IMR-90 (cell line): ENCODE measurements around the gene TMEM37. TPM values are rescaled to one million over a fixed set of nuclear protein-coding genes. Genes with fewer than 3 reads are reported as not detected.

Experiments
- ATAC-seq: fragments of 200-7000 bp; cut with Tn5 transposase; 2 replicates; pipeline ENCODE4 v1.9.1; 2020; ENCODE audit warnings: low read depth, mild to moderate bottlenecking, moderate library complexity
- BruUV-seq: library from RNA; stranded (reverse); fragments of 400-500 nt; replicated peaks from 2 replicates; lab custom pipeline; 2021; lab: Mats Ljungman, UMichigan
- CTCF ChIA-PET: fragments of 300-600 bp; formaldehyde crosslinking; extraction: SDS; loops from one replicate; lab custom pipeline; 2021; ENCODE audit warnings: antibody characterized with exemption; lab: Yijun Ruan, JAX
- POLR2A ChIA-PET: fragments of 300-600 bp; sonication (Branson Sonifier 250); formaldehyde crosslinking; loops from one replicate; lab custom pipeline; 2022; ENCODE audit warnings: antibody characterized with exemption; ENCODE audit not compliant: unreplicated experiment; lab: Charles Lee
- DNase-seq: peaks from one replicate; pipeline ENCODE4 v3.0.0; 2013
- H2AFZ ChIP-seq: replicated peaks from 2 replicates; pipeline ENCODE3; 2013; ENCODE audit warnings: low read length, mild to moderate bottlenecking; ENCODE audit not compliant: poor library complexity
- H2AK5ac ChIP-seq: 2 replicates; pipeline ENCODE4 v1.6.1; 2013; ENCODE audit warnings: low read depth, low read length, inconsistent platforms
- H2AK9ac ChIP-seq: replicated peaks from 2 replicates; pipeline ENCODE3; 2013; ENCODE audit warnings: mild to moderate bottlenecking, low read depth, low read length, moderate library complexity; ENCODE audit not compliant: poor library complexity
- H2BK120ac ChIP-seq: 2 replicates; pipeline ENCODE4 v1.6.1; 2013; ENCODE audit warnings: low read depth, low read length, inconsistent platforms
- H2BK15ac ChIP-seq: 3 replicates; pipeline ENCODE4 v1.6.1; 2013; ENCODE audit warnings: low read depth, low read length, inconsistent platforms
- H2BK20ac ChIP-seq: 2 replicates; pipeline ENCODE4 v1.6.1; 2013; ENCODE audit warnings: low read depth, mild to moderate bottlenecking, inconsistent platforms, low read length, moderate library complexity
- H2BK5ac ChIP-seq: 2 replicates; pipeline ENCODE4 v1.6.1; 2013; ENCODE audit warnings: mild to moderate bottlenecking, low read depth, low read length, inconsistent platforms; ENCODE audit not compliant: poor library complexity, severe bottlenecking
- H3K14ac ChIP-seq: replicated peaks from 2 replicates; pipeline ENCODE4 v1.6.1; 2013; ENCODE audit warnings: low read depth, low read length, inconsistent platforms
- H3K18ac ChIP-seq: 2 replicates; pipeline ENCODE4 v1.6.1; 2013; ENCODE audit warnings: low read depth, low read length, control low read depth
- H3K23ac ChIP-seq: 2 replicates; pipeline ENCODE4 v1.6.1; 2013; ENCODE audit warnings: low read depth, low read length, inconsistent platforms
- H3K27ac ChIP-seq: 2 replicates; pipeline ENCODE4 v1.5.1; 2013; ENCODE audit warnings: mild to moderate bottlenecking, control low read depth, low read length; ENCODE audit not compliant: insufficient read depth
- H3K27me3 ChIP-seq: 2 replicates; pipeline ENCODE4 v1.6.1; 2013; ENCODE audit warnings: low read length; ENCODE audit not compliant: control insufficient read depth, insufficient read depth
- H3K36me3 ChIP-seq: 2 replicates; pipeline ENCODE4 v1.6.1; 2013; ENCODE audit warnings: low read length, mixed read lengths; ENCODE audit not compliant: control insufficient read depth, insufficient read depth
- H3K4ac ChIP-seq: 2 replicates; pipeline ENCODE4 v1.6.1; 2013; ENCODE audit warnings: low read depth, low read length, inconsistent platforms
- H3K4me1 ChIP-seq: 2 replicates; pipeline ENCODE4 v1.6.1; 2013; ENCODE audit warnings: low read length, mixed read lengths; ENCODE audit not compliant: control insufficient read depth, insufficient read depth
- H3K4me2 ChIP-seq: 2 replicates; pipeline ENCODE4 v1.6.1; 2013; ENCODE audit warnings: low read depth, mild to moderate bottlenecking, control low read depth, low read length, moderate library complexity
- H3K4me3 ChIP-seq: 2 replicates; pipeline ENCODE4 v1.5.1; 2013; ENCODE audit warnings: low read depth, mild to moderate bottlenecking, control low read depth, low read length, moderate library complexity; ENCODE audit not compliant: insufficient read depth
- H3K56ac ChIP-seq: 2 replicates; pipeline ENCODE4 v1.6.1; 2013; ENCODE audit warnings: low read length, inconsistent platforms; ENCODE audit not compliant: insufficient read depth; ENCODE audit errors: extremely low read depth
- H3K79me1 ChIP-seq, 2 experiments: 2 replicates each; pipeline ENCODE4 v1.6.1; 2013; ENCODE audit warnings: low read length in 2 of 2, inconsistent platforms in 1 of 2, low read depth in 1 of 2
- H3K9ac ChIP-seq: 2 replicates; pipeline ENCODE4 v1.6.1; 2013; ENCODE audit warnings: low read depth, low read length, control low read depth
- H3K9me1 ChIP-seq: 2 replicates; pipeline ENCODE4 v1.6.1; 2013; ENCODE audit warnings: low read length, inconsistent platforms; ENCODE audit not compliant: insufficient read depth
- H3K9me3 ChIP-seq: 2 replicates; pipeline ENCODE4 v1.6.1; 2013; ENCODE audit warnings: low read length; ENCODE audit not compliant: control insufficient read depth, insufficient read depth
- H4K20me1 ChIP-seq: 2 replicates; pipeline ENCODE4 v1.6.1; 2013; ENCODE audit warnings: low read length, inconsistent platforms; ENCODE audit not compliant: insufficient read depth
- H4K5ac ChIP-seq: 2 replicates; pipeline ENCODE4 v1.6.1; 2013; ENCODE audit warnings: mild to moderate bottlenecking, low read depth, low read length, control low read depth
- H4K8ac ChIP-seq, 2 experiments: 2 replicates each; pipeline ENCODE4 v1.6.1; 2013; ENCODE audit warnings: low read depth in 2 of 2, low read length in 2 of 2, control low read depth in 1 of 2, inconsistent platforms in 1 of 2
- H4K91ac ChIP-seq: 2 replicates; pipeline ENCODE4 v1.6.1; 2013; ENCODE audit warnings: low read depth, low read length, inconsistent platforms; ENCODE audit not compliant: insufficient read depth
- CEBPB ChIP-seq: IDR thresholded peaks from 2 replicates; pipeline ENCODE4 v1.6.1; 2012; ENCODE audit warnings: low read depth, low read length, improper control_type of control experiment
- FOS ChIP-seq: fragments of 150-350 bp; IDR thresholded peaks from 2 replicates; pipeline ENCODE4 v1.6.1; 2016; ENCODE audit warnings: low read depth, low read length
- WGBS, 2 experiments: methylation state at CpG; one replicate each; pipeline versions ENCODE4 v1.1.5 to v1.1.7; 2013; ENCODE audit warnings: missing lambda C conversion rate in 2 of 2; ENCODE audit not compliant: insufficient read length in 1 of 2; ENCODE audit errors: extremely low coverage in 2 of 2; 5-methylcytosine and 5-hydroxymethylcytosine counted together
- dilution Hi-C: fragments of 300-500 bp; cut with HindIII; formaldehyde crosslinking; loops from one replicate; pipeline ENCODE4 v1.14.3; 2018; ENCODE audit warnings: low sequenced_read_pairs; ENCODE audit not compliant: unreplicated experiment
- in situ Hi-C: fragments of 300-500 bp; cut with MboI; formaldehyde crosslinking; loops from 3 replicates; pipeline ENCODE4 v1.14.3; 2019; ENCODE audit warnings: low sequenced_read_pairs, inconsistent platforms, mixed read lengths
- intact Hi-C: fragments of 100-400 bp; cut with micrococcal nuclease; formaldehyde crosslinking; loops from 2 replicates; pipeline ENCODE4 v1.10.0; 2022
- polyA plus RNA-seq, 3 experiments: library from polyadenylated mRNA; depleted of rRNA; stranded (reverse); fragments of >200 nt; gene quantifications; 2 replicates each; pipeline ENCODE4 v1.2.3, GENCODE V29; 2012; ENCODE audit warnings: low replicate concordance in 1 of 3
- total RNA-seq: library from RNA; depleted of rRNA; stranded (reverse); fragments of >200 nt; gene quantifications from 2 replicates; pipeline ENCODE4 v1.2.3, GENCODE V29; 2012

Gene TMEM37
- total and polyA plus RNA-seq, 2 of the 4 experiments (the other 2 are of a cell fraction), result under 0.01 to 0.39 TPM

DNA sequence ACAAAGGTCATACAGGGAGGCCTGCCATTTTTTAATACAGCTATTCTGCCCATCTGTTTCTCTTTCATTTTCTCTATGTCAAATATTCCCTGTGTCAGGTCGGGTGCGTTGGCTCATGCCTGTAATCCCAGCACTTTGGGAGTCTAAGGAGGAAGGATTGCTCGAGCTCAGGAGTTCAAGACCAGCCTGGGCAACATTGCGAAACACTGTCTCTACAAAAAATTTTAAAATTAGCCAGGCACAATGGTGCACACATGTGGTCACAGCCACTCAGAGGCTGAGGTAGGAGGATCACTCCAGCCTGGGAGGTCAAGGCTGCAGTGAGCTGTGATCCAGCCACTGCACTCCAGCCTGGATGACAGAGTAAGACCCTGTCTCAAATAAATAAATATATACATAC, 34.7 kb downstream of the TMEM37 start:
- WGBS, 2 experiments, result 24% methylated on average over 3 of the region's 4 CpGs; no CpG with 5 or more reads in 1 of the 2 experiments
- H2AFZ ChIP-seq, result no peak overlapping the region
- H2BK15ac ChIP-seq, result no peak overlapping the region
- no peak overlapping the region for H3K14ac ChIP-seq
- peaks cover 2% of the 10 kb centered on the region for H3K27me3 ChIP-seq
- no peaks in the 10 kb centered on the region for H3K9me1 ChIP-seq
- no peak overlapping the region for H3K18ac ChIP-seq
- no peak overlapping the region for H3K4me2 ChIP-seq
- H4K20me1 ChIP-seq, result no peaks in the 10 kb centered on the region
- H4K91ac ChIP-seq, result no peak overlapping the region
- ChIA-PET POLR2A (no interaction called here), CTCF (no interaction called here)
- no peak overlapping the region for H3K27ac ChIP-seq
- in situ Hi-C loops, result loop anchor here (5.0 kb wide), 1 partner anchor 49 kb away; no protein-coding TSS in a partner anchor
- no peak overlapping the region for H3K4me3 ChIP-seq
- no peak overlapping the region for H3K23ac ChIP-seq
- H3K9me3 ChIP-seq, result no peaks in the 10 kb centered on the region
- ATAC-seq, result no peak
- H3K36me3 ChIP-seq, result no peaks in the 10 kb centered on the region
- BruUV-seq, result no TSS peak
- dilution Hi-C loops, result no loop called here
- no peak overlapping the region for H4K8ac ChIP-seq
- no peak overlapping the region for H2BK20ac ChIP-seq
- H3K9ac ChIP-seq, result no peak overlapping the region
- H2BK5ac ChIP-seq, result no peak overlapping the region
- H3K4ac ChIP-seq, result no peak overlapping the region
- H2AK9ac ChIP-seq, result no peak overlapping the region
- no peaks in the 10 kb centered on the region for H3K79me1 ChIP-seq
- intact Hi-C loops, result no loop called here
- no peak overlapping the region for H2AK5ac ChIP-seq
- H2BK120ac ChIP-seq, result no peak overlapping the region
- no peaks in the 10 kb centered on the region for H3K4me1 ChIP-seq
- H3K56ac ChIP-seq, result no peak overlapping the region
- DNase-seq, result no peak
- TF ChIP-seq FOS (no peak), CEBPB (peak; percentile 51)
- no peak overlapping the region for H4K5ac ChIP-seq
